Peyer's patch (tissue), 4 donors: ENCODE measurements around the gene TTC28. TPM values are rescaled to one million over a fixed set of nuclear protein-coding genes. Genes with fewer than 3 reads are reported as not detected.

ENCODE experiments used
- DNase-seq, 3 donors: peaks; one replicate each; pipeline ENCODE4 v3.0.0-alpha.2; 2017 to 2019
- H3K27ac ChIP-seq, 4 donors: fragments of 200-600 bp; sonication (generic); one replicate each; pipeline ENCODE4 v1.5.1; 2016 to 2019
- H3K27me3 ChIP-seq, 2 donors: fragments of 200-600 bp; sonication (generic); one replicate each; pipeline ENCODE4 v1.5.1; 2019
- H3K36me3 ChIP-seq, 3 donors: fragments of 200-600 bp; sonication (generic); one replicate each; pipeline ENCODE4 v1.5.1; 2016 to 2019
- H3K4me1 ChIP-seq, 4 donors: fragments of 200-600 bp; sonication (generic); one replicate each; pipeline ENCODE4 v1.5.1; 2016 to 2019
- H3K4me3 ChIP-seq, 4 donors: fragments of 200-600 bp; sonication (generic); 1 replicate in 3 of 4; 2 replicates in 1 of 4; pipeline ENCODE4 v1.5.1; 2016 to 2019; ENCODE audit warnings: mild to moderate bottlenecking in 1 of 4
- H3K9me3 ChIP-seq, 4 donors: fragments of 200-600 bp; sonication (generic); one replicate each; pipeline ENCODE4 v1.5.1; 2016 to 2019; ENCODE audit warnings: mild to moderate bottlenecking in 1 of 4
- POLR2A ChIP-seq, 2 donors: fragments of 450-650 bp; IDR thresholded peaks; one replicate each; pipeline ENCODE4 v1.5.1; 2017; ENCODE audit warnings: antibody characterized with exemption in 2 of 2, mild to moderate bottlenecking in 2 of 2, moderate library complexity in 2 of 2
- total RNA-seq, 4 donors: library from RNA; depleted of rRNA; stranded (reverse); fragments of >200 nt; gene quantifications; one replicate each; pipeline ENCODE4 v1.1.0, GENCODE V29; 2016
- TF ChIP-seq, protein P1 (sequence below), 6 experiments: fragments of 450-650 bp in 4 of 6; fragments of 200-600 bp in 2 of 6; sonication (generic) in 1 of 6; IDR thresholded peaks; one replicate each; pipeline ENCODE4 v1.5.1; 2017 to 2019; ENCODE audit warnings: antibody characterized with exemption in 6 of 6, mild to moderate bottlenecking in 3 of 6, moderate library complexity in 1 of 6

Gene TTC28
- total RNA-seq, 4 donors from 2014 or later: 9.1 to 46.4 (median 35.2) TPM

DNA sequence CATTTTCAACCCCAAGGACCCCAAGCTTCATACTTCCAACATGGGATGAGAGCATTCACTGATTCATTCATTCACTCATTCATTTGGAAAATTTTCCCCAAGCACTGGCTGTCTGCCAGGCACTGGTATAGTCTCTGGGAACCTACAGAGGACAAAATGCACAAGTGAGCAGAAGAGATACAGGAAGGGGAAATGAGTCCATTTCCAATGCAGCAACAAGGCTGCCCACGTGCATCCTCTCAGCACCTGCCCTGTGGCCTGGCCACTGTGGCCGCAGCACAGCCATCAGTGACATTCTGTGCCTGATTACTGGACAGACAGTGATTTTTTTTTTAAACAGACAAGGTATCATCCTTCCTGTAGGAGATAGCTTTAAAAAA lies 664.6 kb downstream of the TTC28 start:
- H3K4me1 ChIP-seq: no peaks in the 10 kb centered on the region
- no peak overlapping the region for H3K27ac ChIP-seq
- TF ChIP-seq, protein P1, sequence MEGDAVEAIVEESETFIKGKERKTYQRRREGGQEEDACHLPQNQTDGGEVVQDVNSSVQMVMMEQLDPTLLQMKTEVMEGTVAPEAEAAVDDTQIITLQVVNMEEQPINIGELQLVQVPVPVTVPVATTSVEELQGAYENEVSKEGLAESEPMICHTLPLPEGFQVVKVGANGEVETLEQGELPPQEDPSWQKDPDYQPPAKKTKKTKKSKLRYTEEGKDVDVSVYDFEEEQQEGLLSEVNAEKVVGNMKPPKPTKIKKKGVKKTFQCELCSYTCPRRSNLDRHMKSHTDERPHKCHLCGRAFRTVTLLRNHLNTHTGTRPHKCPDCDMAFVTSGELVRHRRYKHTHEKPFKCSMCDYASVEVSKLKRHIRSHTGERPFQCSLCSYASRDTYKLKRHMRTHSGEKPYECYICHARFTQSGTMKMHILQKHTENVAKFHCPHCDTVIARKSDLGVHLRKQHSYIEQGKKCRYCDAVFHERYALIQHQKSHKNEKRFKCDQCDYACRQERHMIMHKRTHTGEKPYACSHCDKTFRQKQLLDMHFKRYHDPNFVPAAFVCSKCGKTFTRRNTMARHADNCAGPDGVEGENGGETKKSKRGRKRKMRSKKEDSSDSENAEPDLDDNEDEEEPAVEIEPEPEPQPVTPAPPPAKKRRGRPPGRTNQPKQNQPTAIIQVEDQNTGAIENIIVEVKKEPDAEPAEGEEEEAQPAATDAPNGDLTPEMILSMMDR (IDR thresholded peaks at IDR 0.05): no peak
- no peak for TF ChIP-seq POLR2A (IDR thresholded peaks at IDR 0.05)
- no peak overlapping the region for H3K4me3 ChIP-seq
- H3K36me3 ChIP-seq: no peaks in the 10 kb centered on the region
- no peaks in the 10 kb centered on the region for H3K9me3 ChIP-seq
- DNase-seq: no peak
- no peaks in the 10 kb centered on the region for H3K27me3 ChIP-seq

DNA sequence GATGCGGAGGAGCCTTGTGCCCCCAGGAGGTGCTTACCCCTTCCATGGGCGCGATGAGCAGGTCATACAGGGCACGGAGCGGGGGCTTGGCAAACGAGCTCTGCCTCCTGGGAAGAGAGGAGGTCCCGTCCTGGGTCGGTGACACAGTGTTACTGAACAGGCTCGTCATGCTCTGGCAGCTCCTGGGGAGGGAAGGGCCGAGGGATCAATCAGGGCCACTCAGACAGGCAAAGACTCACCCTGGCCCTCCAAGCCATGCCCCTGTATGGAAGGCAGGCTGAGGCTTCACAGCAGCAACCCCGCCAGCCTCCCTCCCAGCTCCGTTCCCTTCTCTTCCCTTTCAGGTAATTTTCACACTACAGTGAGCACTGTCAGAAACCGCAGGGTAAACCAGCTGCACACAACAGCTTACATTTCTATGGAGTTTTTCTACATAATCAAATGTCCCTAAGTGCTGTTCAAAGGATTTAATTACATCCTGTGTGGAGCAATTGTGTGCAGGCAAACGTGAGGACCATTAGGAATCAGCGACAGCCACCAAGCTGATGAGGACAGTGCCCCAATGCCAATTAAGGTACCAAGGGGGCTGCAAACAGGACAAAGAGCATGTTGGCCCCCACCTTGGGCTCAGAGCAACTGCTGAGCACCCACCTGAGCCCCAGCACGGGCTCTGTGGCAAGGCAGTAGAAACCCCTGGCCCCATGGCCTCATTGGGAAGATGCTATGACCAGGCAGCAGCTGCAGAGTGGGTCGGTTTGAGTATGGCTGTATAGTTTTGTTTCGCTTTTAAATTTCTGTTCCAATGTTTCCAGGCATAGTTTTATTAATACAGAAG lies 665.2 kb downstream of the TTC28 start:
- Histone ChIP-seq H3K4me1 (no peaks in the 10 kb centered on the region), H3K36me3 (no peaks in the 10 kb centered on the region), H3K27ac (no peak overlapping the region), H3K9me3 (no peaks in the 10 kb centered on the region), H3K27me3 (no peaks in the 10 kb centered on the region), H3K4me3 (no peak overlapping the region)
- TF ChIP-seq, protein P1 (IDR thresholded peaks at IDR 0.05): no peak
- no peak for TF ChIP-seq POLR2A (IDR thresholded peaks at IDR 0.05)
- DNase-seq: no peak

DNA sequence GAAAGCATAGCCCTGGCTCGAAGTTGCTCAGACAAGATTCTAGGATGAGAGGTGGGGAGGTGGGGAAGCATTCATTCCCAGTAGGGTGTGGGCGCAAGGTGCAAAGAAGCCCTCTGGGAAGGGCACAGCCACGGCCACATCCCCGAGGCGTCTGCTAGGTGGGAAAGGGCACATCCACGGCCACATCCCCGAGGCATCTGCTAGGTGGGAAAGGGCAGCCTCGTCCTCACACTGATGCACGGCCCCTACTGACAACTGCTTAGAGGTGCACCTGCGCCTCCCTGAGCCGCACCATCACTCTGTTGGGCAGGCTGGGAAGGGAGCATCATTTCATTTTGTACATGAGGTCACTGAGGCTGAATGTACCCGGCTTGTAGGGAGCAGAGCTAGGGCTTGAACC lies 666.0 kb downstream of the TTC28 start:
- no peak for TF ChIP-seq POLR2A (IDR thresholded peaks at IDR 0.05)
- TF ChIP-seq, protein P1 (IDR thresholded peaks at IDR 0.05): no peak
- H3K36me3 ChIP-seq: no peaks in the 10 kb centered on the region
- H3K9me3 ChIP-seq: no peaks in the 10 kb centered on the region
- H3K4me3 ChIP-seq: no peak overlapping the region
- H3K4me1 ChIP-seq: no peaks in the 10 kb centered on the region
- no peak for DNase-seq
- H3K27me3 ChIP-seq: no peaks in the 10 kb centered on the region
- H3K27ac ChIP-seq: no peak overlapping the region

DNA sequence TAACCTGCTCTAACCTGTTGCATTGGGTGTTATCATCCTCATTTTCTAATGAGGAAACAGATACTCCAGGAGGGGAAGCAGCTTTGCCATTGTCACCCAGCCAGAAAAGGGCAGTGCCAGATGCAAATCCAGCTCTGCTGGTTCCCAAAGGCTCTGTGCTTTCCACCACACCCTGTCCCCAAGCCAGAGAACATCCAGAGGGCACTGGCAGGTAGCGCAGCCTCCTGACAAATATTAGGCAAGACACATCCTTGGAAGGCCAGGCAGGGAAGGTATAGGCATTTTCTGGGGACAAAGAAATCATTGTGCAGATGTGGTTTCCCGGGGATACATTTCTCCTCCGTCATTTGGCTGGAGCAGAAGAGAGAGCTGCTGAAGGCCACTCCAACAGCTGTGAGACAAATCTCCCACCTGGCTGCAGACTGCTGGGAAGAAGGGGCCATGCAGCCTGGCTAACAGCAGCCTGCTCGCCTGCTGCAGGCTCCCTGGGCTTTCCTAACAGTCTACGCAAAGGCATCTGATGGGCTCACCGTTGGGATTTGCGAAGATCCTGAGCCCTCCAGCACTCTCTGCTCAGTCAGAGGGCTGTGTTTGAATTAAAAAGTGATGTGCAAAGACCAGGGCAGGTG lies 666.7 kb downstream of the TTC28 start:
- Histone ChIP-seq H3K36me3 (no peaks in the 10 kb centered on the region), H3K27me3 (no peaks in the 10 kb centered on the region), H3K9me3 (no peaks in the 10 kb centered on the region), H3K4me1 (no peaks in the 10 kb centered on the region), H3K27ac (no peak overlapping the region), H3K4me3 (no peak overlapping the region)
- TF ChIP-seq, protein P1 (IDR thresholded peaks at IDR 0.05): no peak
- TF ChIP-seq POLR2A (IDR thresholded peaks at IDR 0.05): no peak
- no peak for DNase-seq

DNA sequence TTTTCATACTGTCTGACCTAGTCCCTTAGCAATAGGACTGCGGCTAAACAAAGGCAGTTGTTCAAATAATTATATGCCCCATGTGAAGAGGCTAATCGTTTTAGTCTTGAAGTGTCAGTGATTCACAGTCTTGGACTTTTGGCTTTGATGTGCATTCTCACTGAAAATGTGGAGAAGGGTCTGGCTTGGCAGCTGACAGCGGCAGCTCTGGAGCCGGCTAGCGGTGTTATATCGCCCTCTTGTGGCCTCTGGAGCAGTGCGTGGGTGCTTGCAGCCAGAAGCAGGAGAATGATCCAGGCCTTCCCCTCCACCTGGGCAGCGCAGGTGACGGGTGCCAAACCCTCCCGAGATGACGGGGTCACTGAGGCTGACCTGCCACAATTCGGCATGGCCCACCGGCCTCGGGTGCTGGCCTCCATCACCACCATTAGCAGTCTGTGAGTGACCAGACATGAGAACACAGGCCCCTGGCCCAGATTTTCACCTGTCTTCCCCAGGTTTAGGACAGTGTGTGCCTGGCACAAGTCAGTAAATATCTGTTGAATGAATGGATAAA lies 670.3 kb downstream of the TTC28 start:
- DNase-seq: peak; percentile 52 to 87 (median 75)
- H3K27ac ChIP-seq: no peak overlapping the region
- no peak overlapping the region for H3K4me3 ChIP-seq
- no peaks in the 10 kb centered on the region for H3K27me3 ChIP-seq
- no peaks in the 10 kb centered on the region for H3K9me3 ChIP-seq
- no peaks in the 10 kb centered on the region for H3K36me3 ChIP-seq
- H3K4me1 ChIP-seq: no peaks in the 10 kb centered on the region
- TF ChIP-seq POLR2A (IDR thresholded peaks at IDR 0.05): no peak
- TF ChIP-seq, protein P1 (IDR thresholded peaks at IDR 0.05): peak; percentile 64 to 94 (median 86)
